HG02623 (cell line): ENCODE data around the gene CNTFR.

ENCODE experiments used
- ATAC-seq: cut with Tn5 transposase; IDR thresholded peaks from one replicate; pipeline ENCODE4 v1.9.1; 2021; ENCODE audit warnings: moderate library complexity; ENCODE audit not compliant: unreplicated experiment

The CNTFR gene

GRCh38 chr9:34572628-34573027 is 16.9 kb downstream of the CNTFR start:
- ATAC-seq, result no peak

GRCh38 chr9:34572092-34572491 is 17.4 kb downstream of the CNTFR start:
- ATAC-seq, result no peak

GRCh38 chr9:34571481-34571810 is 18.1 kb downstream of the CNTFR start:
- no peak for ATAC-seq

- ATAC-seq, result no peak
These were observed 18.6 kb downstream of the CNTFR start for GRCh38 chr9:34570809-34571480.

GRCh38 chr9:34570376-34570775 is 19.1 kb downstream of the CNTFR start:
- ATAC-seq, result no peak

- no peak for ATAC-seq
These were observed 20.8 kb downstream of the CNTFR start for GRCh38 chr9:34568774-34569173.

- ATAC-seq, result no peak
These were observed 21.4 kb downstream of the CNTFR start for GRCh38 chr9:34568133-34568532.

GRCh38 chr9:34566972-34567371 is 22.6 kb downstream of the CNTFR start:
- ATAC-seq, result no peak

GRCh38 chr9:34566322-34566721 is 23.2 kb downstream of the CNTFR start:
- ATAC-seq, result no peak

- no peak for ATAC-seq
These were observed 23.7 kb downstream of the CNTFR start for GRCh38 chr9:34565856-34566255.

- no peak for ATAC-seq
These were observed 24.9 kb downstream of the CNTFR start for GRCh38 chr9:34564617-34565016.

- ATAC-seq, result no peak
These were observed 26.3 kb downstream of the CNTFR start for GRCh38 chr9:34563262-34563661.

- ATAC-seq, result no peak
These were observed 27.3 kb downstream of the CNTFR start for GRCh38 chr9:34562135-34562745.

GRCh38 chr9:34560599-34561214 is 28.8 kb downstream of the CNTFR start:
- no peak for ATAC-seq

- ATAC-seq, result no peak
These were observed 29.7 kb downstream of the CNTFR start for GRCh38 chr9:34559624-34560455.

- ATAC-seq, result no peak
These were observed 30.5 kb downstream of the CNTFR start for GRCh38 chr9:34558919-34559623.

- ATAC-seq, result no peak
These were observed 31.2 kb downstream of the CNTFR start for GRCh38 chr9:34558364-34558763.

GRCh38 chr9:34557426-34558321 is 31.9 kb downstream of the CNTFR start:
- no peak for ATAC-seq

GRCh38 chr9:34556949-34557348 is 32.6 kb downstream of the CNTFR start:
- ATAC-seq, result no peak

GRCh38 chr9:34555936-34556525 is 33.5 kb downstream of the CNTFR start:
- ATAC-seq, result no peak
